GM19463 (cell line): Measurements from ENCODE around the gene ENPP3.

Experiments used
- ATAC-seq: cut with Tn5 transposase; IDR thresholded peaks from one replicate; pipeline ENCODE4 v1.9.1; 2021; ENCODE audit warnings: mild to moderate bottlenecking, moderate library complexity; ENCODE audit not compliant: unreplicated experiment

ENPP3 gene

GRCh38 chr6:131636880-131637792 lies at the start of gene ENPP3:
TSS of gene ENPP3 (plus strand) at chr6:131637302. CDS start at chr6:131637385, 83 bp downstream.
- ATAC-seq, result no peak

- ATAC-seq, result no peak
These were observed 49.2 kb upstream of the ENPP3 start for GRCh38 chr6:131587909-131588308.

- no peak for ATAC-seq
These were observed 48.5 kb upstream of the ENPP3 start for GRCh38 chr6:131588643-131589042.

- ATAC-seq, result no peak
These were observed 44.2 kb upstream of the ENPP3 start for GRCh38 chr6:131592935-131593334.

GRCh38 chr6:131594074-131594473 lies 43.0 kb upstream of the ENPP3 start:
- ATAC-seq, result no peak

GRCh38 chr6:131597446-131597845 lies 39.7 kb upstream of the ENPP3 start:
- no peak for ATAC-seq

- no peak for ATAC-seq
These were observed 36.4 kb upstream of the ENPP3 start for GRCh38 chr6:131600716-131601115.

GRCh38 chr6:131602781-131603312 lies 34.3 kb upstream of the ENPP3 start:
- ATAC-seq, result no peak

- ATAC-seq, result no peak
These were observed 23.7 kb upstream of the ENPP3 start for GRCh38 chr6:131613296-131613925.

- ATAC-seq, result no peak
These were observed 21.8 kb upstream of the ENPP3 start for GRCh38 chr6:131615275-131615674.

GRCh38 chr6:131627724-131628682 lies 9.1 kb upstream of the ENPP3 start, which contains the start of gene MED23:
TSS of gene MED23 (minus strand) at chr6:131628242. CDS start at chr6:131628049, 193 bp downstream.
- ATAC-seq, result peak; percentile 95

GRCh38 chr6:131628726-131629125 lies 8.4 kb upstream of the ENPP3 start:
- no peak for ATAC-seq

- ATAC-seq, result no peak
These were observed 7.5 kb upstream of the ENPP3 start for GRCh38 chr6:131629651-131630050.

GRCh38 chr6:131631625-131632289 lies 5.3 kb upstream of the ENPP3 start:
- ATAC-seq, result no peak

- peak; percentile 77 for ATAC-seq
These were observed 1.4 kb upstream of the ENPP3 start for GRCh38 chr6:131635384-131636340.

- no peak for ATAC-seq
These were observed 911 bp downstream of the ENPP3 start for GRCh38 chr6:131638013-131638412.

- peak; percentile 60 for ATAC-seq
These were observed 3.0 kb downstream of the ENPP3 start for GRCh38 chr6:131640100-131640499.

- no peak for ATAC-seq
These were observed 3.5 kb downstream of the ENPP3 start for GRCh38 chr6:131640576-131640975.

GRCh38 chr6:131641554-131641953 lies 4.5 kb downstream of the ENPP3 start:
- ATAC-seq, result no peak
